SK-N-SH treated with all-trans-retinoic acid at 6 μM for 48 hours (cell line): ENCODE results near the gene ZNF33A.

ENCODE experiments used
- CREB5 ChIP-seq: fragments of 250-450 bp; sonication (Bioruptor Pico); IDR thresholded peaks from 2 replicates; pipeline ENCODE4 v1.5.1; 2020; ENCODE audit warnings: low read depth, mild to moderate bottlenecking, moderate library complexity
- CSRNP3 ChIP-seq: fragments of 250-450 bp; sonication (Bioruptor Pico); IDR thresholded peaks from 2 replicates; pipeline ENCODE4 v1.5.1; 2021; ENCODE audit warnings: mild to moderate bottlenecking, moderate library complexity
- ISL1 ChIP-seq: fragments of 250-450 bp; sonication (Bioruptor Pico); IDR thresholded peaks from 2 replicates; pipeline ENCODE4 v2.1.2; 2022; ENCODE audit warnings: mild to moderate bottlenecking, moderate library complexity
- PATZ1 ChIP-seq: fragments of 250-450 bp; sonication (Bioruptor Pico); IDR thresholded peaks from 2 replicates; pipeline ENCODE4 v1.8.0; 2020; ENCODE audit warnings: mild to moderate bottlenecking, moderate library complexity, borderline replicate concordance
- POU6F1 ChIP-seq: fragments of 250-450 bp; sonication (Bioruptor Pico); IDR thresholded peaks from 2 replicates; pipeline ENCODE4 v1.8.0; 2021; ENCODE audit warnings: low read depth, mild to moderate bottlenecking, moderate library complexity, borderline replicate concordance
- RARB ChIP-seq: fragments of 250-450 bp; sonication (Bioruptor Pico); IDR thresholded peaks from 2 replicates; pipeline ENCODE4 v1.8.0; 2021; ENCODE audit warnings: mild to moderate bottlenecking, moderate library complexity
- TCF4 ChIP-seq: fragments of 250-450 bp; sonication (Bioruptor Pico); IDR thresholded peaks from 2 replicates; pipeline ENCODE4 v1.8.0; 2021; ENCODE audit warnings: mild to moderate bottlenecking, moderate library complexity, borderline replicate concordance
- TOX ChIP-seq: fragments of 250-450 bp; sonication (Bioruptor Pico); IDR thresholded peaks from 2 replicates; pipeline ENCODE4 v1.8.0; 2021; ENCODE audit warnings: mild to moderate bottlenecking, moderate library complexity, borderline replicate concordance
- ZFP30 ChIP-seq: fragments of 450-650 bp; formaldehyde crosslinking; IDR thresholded peaks from 2 replicates; pipeline ENCODE4 v1.5.0; 2022; ENCODE audit warnings: mild to moderate bottlenecking, moderate library complexity

- no peak for TF ChIP-seq ZFP30
- TF ChIP-seq TCF4, result no peak
- no peak for TF ChIP-seq TOX
- no peak for TF ChIP-seq POU6F1 (CRISPR knock-in tag)
- no peak for TF ChIP-seq PATZ1
- TF ChIP-seq RARB (CRISPR knock-in tag), result no peak
- TF ChIP-seq ISL1 (CRISPR knock-in tag), result no peak
- TF ChIP-seq CREB5, result no peak
- no peak for TF ChIP-seq CSRNP3 (CRISPR knock-in tag)
Observed at GRCh38 chr10:38025283-38025682, 14.8 kb downstream of the ZNF33A start.
